Hepatocyte (in vitro differentiated cells): Measurements from ENCODE around the gene GPX2.

Experiments
- CTCF ChIP-seq: fragments of 200-600 bp; sonication (generic); IDR thresholded peaks from 2 replicates; pipeline ENCODE4 v1.5.1; 2016; ENCODE audit warnings: antibody characterized with exemption, mild to moderate bottlenecking; ENCODE audit not compliant: poor library complexity
- EZH2 ChIP-seq: fragments of 200-600 bp; sonication (generic); IDR thresholded peaks from 2 replicates; pipeline ENCODE4 v1.6.1; 2016; ENCODE audit warnings: antibody characterized with exemption, mild to moderate bottlenecking, borderline replicate concordance

GRCh38 chr14:64891173-64891838, 51.2 kb downstream of the GPX2 start:
- TF ChIP-seq CTCF (no peak), EZH2 (no peak)
